Astrocyte of the cerebellum (primary cell): ENCODE results near the gene DDX28.
"Not testable (repeated sequence)": the region's sequence is repeated elsewhere in the genome, so short reads cannot be mapped to it uniquely, and the experiment has no call there.

Experiments
- DNase-seq: peaks from one replicate; pipeline ENCODE4 v3.0.0-alpha.2; 2011; ENCODE audit warnings: low read depth
- H3K4me3 ChIP-seq: 2 replicates; pipeline ENCODE4 v1.5.1; 2011; ENCODE audit warnings: mild to moderate bottlenecking, low read depth, low read length, moderate library complexity
- CTCF ChIP-seq: IDR thresholded peaks from 2 replicates; pipeline ENCODE4 v1.5.1; 2012; ENCODE audit warnings: low read length, low read depth, moderate library complexity, mild to moderate bottlenecking; ENCODE audit errors: missing control alignments
- in situ Hi-C: cut with HindIII; loops from 2 replicates; pipeline ENCODE4 v1.10.0; 2017; ENCODE audit warnings: low sequenced_read_pairs

Gene DDX28

GRCh38 chr16:68040506-68041288 lies 17.7 kb upstream of the DDX28 start:
- in situ Hi-C loops: no loop called here
- peak; percentile 24 for DNase-seq
- H3K4me3 ChIP-seq: no peak overlapping the region
- TF ChIP-seq CTCF: peak; percentile 85

- in situ Hi-C loops: no loop called here
- no peak for DNase-seq
- no peak overlapping the region for H3K4me3 ChIP-seq
- no peak for TF ChIP-seq CTCF
These were observed 15.0 kb upstream of the DDX28 start for GRCh38 chr16:68037841-68038597.

- H3K4me3 ChIP-seq: no peak overlapping the region
- DNase-seq: no peak
- TF ChIP-seq CTCF: no peak
- in situ Hi-C loops: no loop called here
These were observed 12.2 kb upstream of the DDX28 start for GRCh38 chr16:68035227-68035626.

- no peak overlapping the region for H3K4me3 ChIP-seq
- no peak for DNase-seq
- in situ Hi-C loops: no loop called here
- TF ChIP-seq CTCF: no peak
These were observed 10.1 kb upstream of the DDX28 start for GRCh38 chr16:68033101-68033500.

- DNase-seq: no peak
- in situ Hi-C loops: no loop called here
These were observed 8.9 kb upstream of the DDX28 start for GRCh38 chr16:68031951-68032350.

GRCh38 chr16:68030108-68030507 lies 7.1 kb upstream of the DDX28 start:
- in situ Hi-C loops, H3K4me3 ChIP-seq, DNase-seq: not testable (repeated sequence)

More at GRCh38 chr16:68031951-68032350, 8.9 kb upstream of the DDX28 start:
- H3K4me3 ChIP-seq: no peak overlapping the region
- no peak for TF ChIP-seq CTCF

- in situ Hi-C loops: no loop called here
These were observed 6.0 kb upstream of the DDX28 start for GRCh38 chr16:68028996-68029395.

More at GRCh38 chr16:68028996-68029395, 6.0 kb upstream of the DDX28 start:
- no peak overlapping the region for H3K4me3 ChIP-seq
- no peak for DNase-seq
- no peak for TF ChIP-seq CTCF
